GM18498 (cell line): ENCODE data around the gene INPP5K.
"Not testable (repeated sequence)": the region's sequence is repeated elsewhere in the genome, so short reads cannot be mapped to it uniquely, and the experiment has no call there.

ENCODE experiments used
- ATAC-seq: cut with Tn5 transposase; IDR thresholded peaks from one replicate; pipeline ENCODE4 v1.9.1; 2021; ENCODE audit warnings: mild to moderate bottlenecking, moderate library complexity; ENCODE audit not compliant: unreplicated experiment

Gene INPP5K

GRCh38 chr17:1548032-1548431, 31.6 kb upstream of the INPP5K start:
- ATAC-seq = no peak

GRCh38 chr17:1546292-1546922, 30.0 kb upstream of the INPP5K start:
- no peak for ATAC-seq

- ATAC-seq = no peak
Observed at GRCh38 chr17:1545618-1546017, 29.2 kb upstream of the INPP5K start.

GRCh38 chr17:1542316-1542715, 25.9 kb upstream of the INPP5K start:
- no peak for ATAC-seq

GRCh38 chr17:1541367-1541904, 25.0 kb upstream of the INPP5K start:
- ATAC-seq = no peak

GRCh38 chr17:1539811-1540210, 23.4 kb upstream of the INPP5K start:
- ATAC-seq = no peak

- no peak for ATAC-seq
Observed at GRCh38 chr17:1535737-1536136, 19.3 kb upstream of the INPP5K start.

GRCh38 chr17:1533661-1534325, 17.4 kb upstream of the INPP5K start:
- ATAC-seq = no peak

- no peak for ATAC-seq
Observed at GRCh38 chr17:1532836-1533602, 16.6 kb upstream of the INPP5K start.

- ATAC-seq = no peak
Observed at GRCh38 chr17:1529863-1530262, 13.5 kb upstream of the INPP5K start.

- ATAC-seq = not testable (repeated sequence)
Observed at GRCh38 chr17:1526876-1527275, 10.5 kb upstream of the INPP5K start.

- ATAC-seq = no peak
Observed at GRCh38 chr17:1522626-1523025, 6.2 kb upstream of the INPP5K start.

GRCh38 chr17:1521086-1521640, 4.8 kb upstream of the INPP5K start:
- no peak for ATAC-seq

- ATAC-seq = no peak
Observed at GRCh38 chr17:1519678-1520077, 3.3 kb upstream of the INPP5K start.

- ATAC-seq = no peak
Observed at GRCh38 chr17:1518410-1518809, 2.0 kb upstream of the INPP5K start.

GRCh38 chr17:1515640-1516387, 598 bp downstream of the INPP5K start:
- ATAC-seq = peak; percentile 17

- ATAC-seq = no peak
Observed at GRCh38 chr17:1512351-1512750, 4.1 kb downstream of the INPP5K start.

- no peak for ATAC-seq
Observed at GRCh38 chr17:1511756-1512321, 4.6 kb downstream of the INPP5K start.

GRCh38 chr17:1511290-1511689, 5.1 kb downstream of the INPP5K start:
- no peak for ATAC-seq

GRCh38 chr17:1509290-1509881, 7.0 kb downstream of the INPP5K start:
- ATAC-seq = no peak
